Uterus (tissue), 2 donors: ENCODE results near the gene C11orf98.

Experiments
- POLR2A ChIP-seq, 2 donors: fragments of 450-650 bp; IDR thresholded peaks; one replicate each; pipeline ENCODE4 v1.6.1; 2016; ENCODE audit warnings: antibody characterized with exemption in 2 of 2, mild to moderate bottlenecking in 1 of 2, moderate library complexity in 1 of 2
- TF ChIP-seq, protein P1 (sequence below), 4 experiments: fragments of 200-600 bp in 2 of 4; fragments of 450-650 bp in 2 of 4; sonication (generic) in 2 of 4; IDR thresholded peaks; one replicate each; pipeline ENCODE4 v1.5.1; 2016 to 2019; ENCODE audit warnings: antibody characterized with exemption in 4 of 4, mild to moderate bottlenecking in 2 of 4, moderate library complexity in 1 of 4

DNA sequence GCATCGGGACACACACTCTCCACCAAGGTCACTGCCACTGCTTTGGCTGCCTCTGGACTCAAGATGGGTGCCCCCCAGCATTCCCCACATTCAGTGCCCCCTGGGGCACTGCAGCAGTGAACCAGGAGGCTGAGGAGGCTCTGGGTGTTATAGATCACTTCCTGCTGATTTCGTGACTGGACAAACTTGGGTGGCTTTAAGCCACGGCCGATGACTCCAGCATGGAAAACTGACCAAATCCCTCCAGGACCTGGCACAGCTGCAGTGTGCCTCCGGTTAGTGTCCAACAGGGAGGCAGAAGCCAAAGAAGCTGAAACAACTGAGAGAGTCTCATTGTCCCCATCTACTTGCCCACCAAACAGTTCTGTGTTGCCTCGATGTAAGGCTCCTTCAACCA lies 17.4 kb downstream of the C11orf98 start:
- TF ChIP-seq, protein P1, sequence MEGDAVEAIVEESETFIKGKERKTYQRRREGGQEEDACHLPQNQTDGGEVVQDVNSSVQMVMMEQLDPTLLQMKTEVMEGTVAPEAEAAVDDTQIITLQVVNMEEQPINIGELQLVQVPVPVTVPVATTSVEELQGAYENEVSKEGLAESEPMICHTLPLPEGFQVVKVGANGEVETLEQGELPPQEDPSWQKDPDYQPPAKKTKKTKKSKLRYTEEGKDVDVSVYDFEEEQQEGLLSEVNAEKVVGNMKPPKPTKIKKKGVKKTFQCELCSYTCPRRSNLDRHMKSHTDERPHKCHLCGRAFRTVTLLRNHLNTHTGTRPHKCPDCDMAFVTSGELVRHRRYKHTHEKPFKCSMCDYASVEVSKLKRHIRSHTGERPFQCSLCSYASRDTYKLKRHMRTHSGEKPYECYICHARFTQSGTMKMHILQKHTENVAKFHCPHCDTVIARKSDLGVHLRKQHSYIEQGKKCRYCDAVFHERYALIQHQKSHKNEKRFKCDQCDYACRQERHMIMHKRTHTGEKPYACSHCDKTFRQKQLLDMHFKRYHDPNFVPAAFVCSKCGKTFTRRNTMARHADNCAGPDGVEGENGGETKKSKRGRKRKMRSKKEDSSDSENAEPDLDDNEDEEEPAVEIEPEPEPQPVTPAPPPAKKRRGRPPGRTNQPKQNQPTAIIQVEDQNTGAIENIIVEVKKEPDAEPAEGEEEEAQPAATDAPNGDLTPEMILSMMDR (IDR thresholded peaks at IDR 0.05): no peak
- no peak for TF ChIP-seq POLR2A (IDR thresholded peaks at IDR 0.05)
